C1 segment of cervical spinal cord (tissue), 14 donors: ENCODE data around the gene UBXN2A.
"Not testable (repeated sequence)": the region's sequence is repeated elsewhere in the genome, so short reads cannot be mapped to it uniquely, and the experiment has no call there.

ENCODE experiments used
- DNase-seq, 14 donors: peaks; one replicate each; lab custom pipeline; 2025; lab: John Stamatoyannopoulos, UW

Gene UBXN2A

DNA sequence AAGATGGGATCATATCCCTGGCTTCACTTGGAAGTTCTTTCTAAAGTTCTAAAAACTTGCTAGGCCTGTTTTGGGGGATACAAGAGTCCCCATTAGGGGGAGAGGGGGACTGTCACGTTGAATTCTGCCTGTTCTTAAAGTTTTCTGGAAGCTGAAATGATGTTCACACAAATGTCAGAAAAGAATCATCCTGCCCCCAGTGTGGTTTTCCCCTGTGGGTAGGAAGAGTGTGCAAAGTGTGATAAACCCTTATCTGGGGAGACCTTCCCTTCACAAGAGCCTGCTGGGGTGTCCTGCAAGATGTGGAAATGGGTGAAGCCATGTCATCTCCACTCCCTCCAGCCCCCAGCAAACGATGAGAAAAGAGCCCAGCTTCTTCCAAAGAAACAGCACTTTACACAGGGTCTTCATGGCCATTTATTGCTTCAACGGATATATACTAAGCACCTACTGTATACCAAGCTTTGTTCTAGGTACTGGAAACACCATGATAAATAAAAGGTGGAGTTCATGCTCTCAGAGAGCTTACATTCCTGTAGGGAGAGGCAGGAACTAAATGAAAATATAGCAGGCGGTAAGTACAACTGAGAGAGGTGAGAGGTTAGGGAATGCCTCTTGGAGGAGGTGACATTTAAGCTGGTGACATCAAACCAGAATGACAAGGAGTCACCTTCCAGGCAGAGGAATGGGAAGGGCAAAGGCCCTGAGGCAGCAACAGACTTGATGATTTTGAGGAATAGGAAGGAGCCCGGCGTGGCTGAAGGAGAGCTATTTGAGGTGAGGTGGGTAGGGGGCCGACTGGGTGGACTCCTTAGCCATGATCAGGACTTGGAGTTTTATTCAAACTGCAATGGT is 71.2 kb downstream of the UBXN2A start:
- DNase-seq, result no peak

DNA sequence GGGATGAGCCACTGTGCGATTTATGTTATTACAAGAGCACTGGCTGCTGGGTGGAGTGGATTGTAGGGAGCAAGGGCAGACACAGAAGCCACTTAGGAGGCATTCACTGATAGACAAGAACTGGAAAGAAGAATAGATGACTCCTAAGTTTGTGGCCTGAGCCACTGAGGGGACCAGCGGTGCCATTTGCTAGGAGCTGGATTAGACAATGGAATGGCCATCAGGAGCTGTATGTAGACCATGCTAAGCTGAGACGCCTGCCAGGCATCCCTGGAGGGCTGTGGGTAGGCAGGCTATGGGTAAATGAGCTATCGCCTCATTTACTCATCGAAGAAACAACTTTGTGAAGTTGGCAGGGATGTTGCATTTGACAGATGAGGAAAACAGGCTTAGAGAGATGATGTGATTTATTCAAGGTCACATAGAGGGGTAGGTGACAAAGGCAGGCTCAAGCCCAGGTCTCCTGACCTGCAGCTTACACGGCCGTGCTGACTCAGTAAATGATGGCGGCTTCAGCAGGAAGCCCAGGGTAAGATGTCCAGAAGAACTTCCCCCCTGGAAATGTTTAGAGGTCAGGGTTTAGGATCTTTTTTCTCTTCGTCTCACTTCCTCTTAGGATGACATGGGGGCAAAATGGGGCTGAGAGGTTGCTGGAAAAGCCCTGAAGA is 72.4 kb downstream of the UBXN2A start:
- no peak for DNase-seq

DNA sequence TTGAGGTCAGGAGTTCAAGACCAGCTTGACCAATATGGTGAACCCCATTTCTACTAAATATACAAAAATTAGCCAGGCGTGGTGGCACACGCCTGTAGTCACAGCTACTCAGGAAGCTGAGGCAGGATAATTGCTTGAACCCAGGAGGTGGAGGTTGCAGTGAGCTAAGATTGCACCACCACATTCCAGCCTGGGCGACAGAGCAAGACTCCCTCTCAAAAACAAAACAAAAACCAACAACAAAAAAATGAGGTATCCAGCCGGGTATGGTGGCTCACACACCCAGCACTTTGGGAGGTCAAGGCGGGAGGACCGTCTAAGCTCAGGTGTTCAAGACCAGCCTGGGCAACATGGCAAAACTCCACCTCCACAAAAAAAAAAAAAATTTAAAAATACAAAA is 74.6 kb downstream of the UBXN2A start:
- not testable (repeated sequence) for DNase-seq

DNA sequence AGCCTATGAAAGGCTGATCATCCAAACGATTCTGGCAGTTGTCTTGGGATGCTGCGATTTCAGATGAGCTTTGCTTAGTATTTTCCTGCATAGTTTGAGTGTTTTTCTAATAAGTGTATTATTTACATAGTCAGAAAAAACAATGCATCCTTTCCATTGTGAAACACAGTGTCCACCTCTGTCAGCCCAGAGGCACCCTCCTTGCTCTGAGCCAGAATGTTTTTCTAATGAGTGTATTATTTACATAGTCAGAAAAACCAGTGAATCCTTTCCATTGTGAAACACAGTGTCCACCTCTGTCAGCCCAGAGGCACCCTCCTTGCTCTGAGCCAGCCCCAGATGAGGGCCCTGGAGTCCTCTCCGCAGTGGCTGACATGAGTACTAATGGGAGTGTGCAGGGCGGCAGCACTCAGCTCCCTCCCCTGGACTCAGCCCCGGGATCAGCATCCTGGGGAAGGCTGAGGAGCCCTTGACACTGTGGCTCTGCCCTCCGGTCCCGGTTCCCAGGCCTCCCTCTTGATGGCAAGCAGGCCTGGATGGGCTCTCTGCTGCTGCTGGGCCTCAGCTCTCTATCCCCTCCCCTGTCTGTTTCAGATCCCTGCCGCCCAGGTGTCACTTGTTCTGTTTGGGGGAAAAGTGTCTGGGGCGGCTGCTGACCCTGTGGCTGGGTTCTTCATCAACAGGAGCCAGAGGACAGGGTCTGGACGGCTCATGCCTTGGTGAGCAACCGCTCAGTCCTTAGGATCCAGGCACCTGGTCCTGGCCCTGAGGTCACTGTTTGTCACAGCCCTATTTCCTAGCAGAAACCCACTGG is 75.5 kb downstream of the UBXN2A start:
- no peak for DNase-seq

- no peak for DNase-seq
Measured at GRCh38 chr2:24016376-24016761, 76.1 kb downstream of the UBXN2A start.

- no peak for DNase-seq
Measured at GRCh38 chr2:24016853-24017703, 76.8 kb downstream of the UBXN2A start.

- DNase-seq, result no peak
Measured at GRCh38 chr2:24017711-24018110, 77.4 kb downstream of the UBXN2A start.

DNA sequence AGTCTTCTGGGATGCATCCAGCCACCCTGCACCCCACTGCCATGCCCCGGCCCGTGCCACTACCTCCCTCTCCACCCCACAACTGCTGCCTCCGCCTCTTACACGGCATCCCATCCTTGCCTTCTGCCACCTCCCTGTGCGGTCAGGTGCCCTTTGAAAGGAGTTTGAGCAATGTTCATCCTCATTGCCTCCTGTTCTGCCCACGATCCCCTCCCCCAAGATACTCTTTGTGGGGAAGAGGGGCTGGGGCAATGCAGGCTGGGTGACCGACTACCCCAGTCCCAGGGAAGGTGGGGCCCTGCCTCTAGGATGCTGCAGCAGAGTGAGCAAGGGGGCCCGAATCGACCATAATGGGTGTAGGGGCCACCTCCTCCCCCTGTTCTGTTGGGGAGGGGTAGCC is 78.0 kb downstream of the UBXN2A start:
- no peak for DNase-seq

DNA sequence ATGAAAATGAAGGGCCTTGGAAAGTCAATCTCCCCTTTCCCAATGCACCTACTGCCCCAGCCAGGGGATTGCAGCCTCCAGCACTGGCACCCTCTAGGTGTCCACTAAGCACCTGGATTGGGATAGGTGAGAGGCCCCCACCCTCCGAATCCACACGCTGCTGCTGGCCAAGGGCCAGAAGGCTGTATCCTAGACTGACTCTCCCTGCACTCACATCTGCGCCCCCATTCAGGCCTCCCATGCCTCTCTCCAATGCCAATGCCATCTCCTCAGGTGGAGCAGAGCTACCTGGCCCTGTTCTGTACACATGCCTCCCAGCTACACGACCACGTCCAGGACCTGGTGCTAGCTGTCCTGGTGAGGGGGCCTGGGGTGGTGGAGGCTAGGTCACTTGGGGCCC is 79.5 kb downstream of the UBXN2A start:
- no peak for DNase-seq

DNA sequence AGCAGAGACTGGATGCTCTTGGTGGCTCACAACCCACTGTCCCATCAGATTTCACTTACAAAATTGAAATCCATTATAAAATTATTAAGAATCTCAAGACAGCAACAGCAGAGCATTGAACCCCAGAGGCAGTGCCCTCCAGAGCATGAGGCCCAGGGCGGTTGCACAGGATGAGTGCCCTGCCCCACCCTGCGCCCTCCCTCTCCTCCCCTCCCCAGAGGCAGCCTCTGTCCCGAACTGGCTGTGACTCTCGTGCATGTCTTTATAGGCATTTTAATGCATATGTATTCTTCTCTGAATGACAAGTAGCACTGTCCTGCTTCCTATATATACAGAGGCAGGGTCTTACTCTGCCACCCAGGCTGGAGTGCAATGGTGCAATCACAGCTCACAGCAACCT is 80.0 kb downstream of the UBXN2A start:
- no peak for DNase-seq

GRCh38 chr2:24021122-24021998 is 81.1 kb downstream of the UBXN2A start:
- DNase-seq, result no peak

DNA sequence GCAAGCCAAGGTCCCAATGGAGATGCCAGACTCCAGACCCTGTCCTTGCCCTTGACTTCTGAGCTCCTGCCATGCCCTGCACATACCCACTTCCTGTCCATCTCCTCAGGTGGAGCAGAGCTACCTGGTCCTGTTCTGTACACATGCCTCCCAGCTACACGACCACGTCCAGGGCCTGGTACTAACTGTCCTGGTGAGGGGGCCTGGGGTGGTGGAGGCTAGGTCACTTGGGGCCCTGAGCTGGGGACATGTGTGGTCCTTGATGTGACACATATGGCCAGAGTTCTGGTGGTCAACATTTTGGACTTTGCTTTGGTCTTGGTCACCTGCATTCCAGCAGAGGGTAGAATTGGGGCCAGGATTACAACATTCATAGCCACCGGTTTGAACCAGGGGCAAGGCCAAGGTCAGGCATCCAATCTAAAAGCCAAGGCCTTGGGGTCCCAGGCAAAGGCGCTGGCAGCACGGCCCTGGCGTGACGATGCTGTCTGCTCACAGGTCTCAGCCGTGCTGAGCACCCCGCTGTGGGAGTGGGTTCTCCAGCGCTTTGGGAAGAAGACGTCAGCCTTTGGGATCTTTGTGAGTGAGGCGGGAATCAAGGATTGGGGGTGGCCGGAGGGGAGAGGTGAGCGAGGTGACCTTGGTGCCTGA is 82.2 kb downstream of the UBXN2A start:
- DNase-seq, result no peak

- DNase-seq, result no peak
Measured at GRCh38 chr2:24022975-24023575, 82.8 kb downstream of the UBXN2A start.

DNA sequence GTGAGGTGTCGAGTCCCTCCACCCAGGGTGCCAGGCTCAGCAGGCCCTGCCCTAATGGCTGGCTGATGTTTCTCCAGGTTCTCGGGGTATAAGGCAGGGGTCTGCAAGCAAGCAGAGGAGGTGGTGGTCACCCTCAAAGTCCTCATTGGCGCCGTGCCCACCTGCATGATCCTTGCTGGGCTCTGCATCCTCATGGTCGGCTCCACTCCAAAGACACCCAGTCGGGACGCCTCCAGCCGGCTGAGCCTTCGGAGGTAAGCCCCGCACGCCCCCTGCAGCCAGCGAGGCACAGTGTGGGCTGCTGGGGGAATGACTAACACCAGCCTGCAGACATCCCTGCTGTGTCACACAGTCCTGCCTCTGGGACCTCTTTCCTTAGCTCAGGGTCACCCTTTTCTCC is 83.8 kb downstream of the UBXN2A start:
- DNase-seq, result no peak

GRCh38 chr2:24024996-24025663 is 84.9 kb downstream of the UBXN2A start:
- no peak for DNase-seq

DNA sequence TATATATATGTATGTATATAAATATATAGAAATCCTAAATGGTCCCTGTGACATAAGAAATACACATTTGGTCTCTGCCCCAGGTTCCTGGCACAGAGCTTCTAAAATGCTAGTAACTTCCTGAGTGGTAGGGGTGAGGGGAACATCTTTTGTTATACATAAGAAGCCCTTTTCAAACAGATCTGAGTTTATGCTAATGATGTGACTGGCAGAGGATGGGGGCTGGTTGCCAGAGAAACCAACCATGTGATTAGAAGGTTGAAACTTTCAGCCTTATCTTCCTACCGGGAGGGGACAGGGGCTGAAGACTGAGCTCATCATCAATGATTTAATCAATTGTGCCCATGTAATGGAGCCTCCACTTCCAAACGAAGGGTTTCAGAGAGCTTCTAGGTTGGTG is 86.0 kb downstream of the UBXN2A start:
- DNase-seq, result no peak

DNA sequence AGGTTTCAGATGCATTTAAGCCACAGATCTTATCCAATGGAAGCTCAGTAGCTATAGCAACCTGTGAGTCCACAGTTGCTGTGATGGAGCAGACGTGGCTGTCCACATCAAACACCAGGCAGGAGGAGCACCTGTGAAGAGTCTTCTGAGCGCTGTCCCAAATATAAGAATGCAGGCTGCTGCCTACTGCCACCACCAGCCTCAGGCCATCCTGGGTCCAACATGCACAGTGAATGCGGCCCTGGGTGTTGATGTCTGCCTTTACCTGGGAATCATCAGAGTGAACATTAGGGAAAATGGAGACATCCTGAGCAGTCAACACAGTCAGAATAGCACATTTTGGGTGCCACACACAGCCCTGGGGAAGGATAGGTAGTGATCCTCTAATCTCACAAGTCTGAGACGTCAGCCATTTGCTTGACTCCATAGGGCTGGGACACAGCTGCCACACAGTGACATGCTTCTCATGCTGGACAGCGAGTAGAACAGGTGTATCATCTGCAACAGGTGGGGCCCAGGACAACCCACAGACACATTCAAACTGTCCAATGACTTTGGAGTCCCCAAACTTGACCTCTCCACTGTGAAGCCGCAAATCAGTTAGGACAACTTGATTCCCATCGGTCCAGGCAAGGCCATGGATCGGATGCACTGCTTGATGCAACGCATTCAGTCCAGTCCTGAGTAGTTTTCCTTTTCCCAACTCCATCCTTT is 98.7 kb downstream of the UBXN2A start:
- DNase-seq, result no peak

- no peak for DNase-seq
Measured at GRCh38 chr2:24040511-24040910, 100.2 kb downstream of the UBXN2A start.
